ENCODE results near the gene BEAN1.

The BEAN1 gene

DNA sequence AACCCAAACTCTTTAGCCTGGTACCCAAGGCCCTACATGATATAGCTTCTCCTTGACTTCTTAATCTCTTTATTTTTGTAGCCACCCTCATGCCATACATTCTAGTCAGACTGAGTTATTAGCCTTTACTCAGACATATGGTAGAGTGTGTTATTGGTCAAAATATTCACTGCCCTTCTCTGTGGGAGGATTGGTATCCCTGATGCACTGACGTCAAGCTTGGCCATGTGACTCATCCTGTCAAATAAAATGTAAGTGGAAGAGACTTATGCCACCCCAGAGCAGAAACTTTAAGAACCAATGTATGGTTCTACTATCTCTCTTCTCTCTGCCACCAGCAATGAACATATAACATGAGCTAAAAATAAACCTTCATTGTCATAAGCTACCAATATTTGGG is 12.2 kb upstream of the BEAN1 start:
- no CpG with 5 or more reads among the region's 1 CpG for WGBS (ENCODE audit: extremely low coverage, insufficient coverage, low lambda C conversion rate)
- no peak overlapping the region for H3K18ac ChIP-seq (ENCODE audit: low read length)
- no peak overlapping the region for H3K56ac ChIP-seq (ENCODE audit: low read length)

DNA sequence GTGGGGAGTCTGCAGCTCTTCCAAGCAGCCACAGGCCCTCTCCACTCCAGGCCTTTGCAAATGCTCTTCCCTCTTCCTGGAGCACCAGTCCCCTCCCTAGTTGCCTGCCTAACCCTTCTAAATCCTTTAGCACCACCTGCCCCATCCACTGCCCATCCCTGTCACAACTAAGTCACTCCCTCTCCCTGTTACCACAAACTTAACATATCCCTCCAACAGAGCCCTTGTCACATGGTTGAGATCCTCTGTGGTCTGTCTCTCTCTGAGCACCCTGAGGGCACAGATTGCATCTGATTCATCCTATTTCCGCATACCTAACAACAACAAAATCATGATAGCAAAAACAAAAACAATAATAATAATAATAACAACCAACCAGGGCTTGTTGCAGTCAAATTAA is 11.0 kb upstream of the BEAN1 start:
- Histone ChIP-seq H3K36me3 (ENCODE audit: control insufficient read depth, insufficient read depth, low read length) (no peaks in the 10 kb centered on the region), H2BK15ac (replicated peaks; ENCODE audit: low read depth) (no peak overlapping the region), H3K18ac (ENCODE audit: low read length) (no peak overlapping the region), H2BK120ac (ENCODE audit: low read depth, low read length) (no peak overlapping the region), H3K27me3 (ENCODE audit: insufficient read depth, low read length, poor library complexity) (no peaks in the 10 kb centered on the region), H4K5ac (ENCODE audit: low read length) (no peak overlapping the region), H3K4me1 (ENCODE audit: control insufficient read depth, low read depth, low read length) (no peaks in the 10 kb centered on the region), H3K27ac (ENCODE audit: low read depth, low read length) (no peak overlapping the region), H3K9ac (ENCODE audit: low read length) (no peak overlapping the region), H3K23ac (ENCODE audit: low read length) (no peak overlapping the region), H3K4me2 (ENCODE audit: low read length) (no peak overlapping the region), H3K79me2 (ENCODE audit: control insufficient read depth, insufficient read depth, low read length) (no peaks in the 10 kb centered on the region), H3K4ac (ENCODE audit: low read depth, low read length) (no peak overlapping the region), H3K4me3 (ENCODE audit: low read length) (no peak overlapping the region), H2AK5ac (ENCODE audit: low read length) (no peak overlapping the region), H4K8ac (ENCODE audit: low read depth, low read length) (no peak overlapping the region), H3K79me1 (ENCODE audit: low read length) (no peaks in the 10 kb centered on the region), H3K56ac (ENCODE audit: low read length) (no peak overlapping the region), H2BK5ac (ENCODE audit: low read length) (no peak overlapping the region)
- DNase-seq: no peak
- no CpG with 5 or more reads among the region's 1 CpG for WGBS (ENCODE audit: extremely low coverage, insufficient coverage, low lambda C conversion rate)

More for the DNA sequence above, 12.2 kb upstream of the BEAN1 start:
- no peak overlapping the region for H2BK15ac ChIP-seq (replicated peaks; ENCODE audit: low read depth)
- H3K27ac ChIP-seq (ENCODE audit: low read depth, low read length): no peak overlapping the region
- H2AK5ac ChIP-seq (ENCODE audit: low read length): no peak overlapping the region
- H4K8ac ChIP-seq (ENCODE audit: low read depth, low read length): no peak overlapping the region
- no peak overlapping the region for H4K5ac ChIP-seq (ENCODE audit: low read length)
- no peak overlapping the region for H2BK120ac ChIP-seq (ENCODE audit: low read depth, low read length)
- no peaks in the 10 kb centered on the region for H3K79me1 ChIP-seq (ENCODE audit: low read length)
- no peak overlapping the region for H3K23ac ChIP-seq (ENCODE audit: low read length)
- H3K4me3 ChIP-seq (ENCODE audit: low read length): no peak overlapping the region
- H3K4me2 ChIP-seq (ENCODE audit: low read length): no peak overlapping the region
- H3K27me3 ChIP-seq (ENCODE audit: insufficient read depth, low read length, poor library complexity): no peaks in the 10 kb centered on the region
- no peaks in the 10 kb centered on the region for H3K79me2 ChIP-seq (ENCODE audit: control insufficient read depth, insufficient read depth, low read length)
- no peak overlapping the region for H3K9ac ChIP-seq (ENCODE audit: low read length)
- no peak for DNase-seq
- no peak overlapping the region for H2BK5ac ChIP-seq (ENCODE audit: low read length)
- H3K4me1 ChIP-seq (ENCODE audit: control insufficient read depth, low read depth, low read length): no peaks in the 10 kb centered on the region
- no peak overlapping the region for H3K4ac ChIP-seq (ENCODE audit: low read depth, low read length)
- H3K36me3 ChIP-seq (ENCODE audit: control insufficient read depth, insufficient read depth, low read length): no peaks in the 10 kb centered on the region

DNA sequence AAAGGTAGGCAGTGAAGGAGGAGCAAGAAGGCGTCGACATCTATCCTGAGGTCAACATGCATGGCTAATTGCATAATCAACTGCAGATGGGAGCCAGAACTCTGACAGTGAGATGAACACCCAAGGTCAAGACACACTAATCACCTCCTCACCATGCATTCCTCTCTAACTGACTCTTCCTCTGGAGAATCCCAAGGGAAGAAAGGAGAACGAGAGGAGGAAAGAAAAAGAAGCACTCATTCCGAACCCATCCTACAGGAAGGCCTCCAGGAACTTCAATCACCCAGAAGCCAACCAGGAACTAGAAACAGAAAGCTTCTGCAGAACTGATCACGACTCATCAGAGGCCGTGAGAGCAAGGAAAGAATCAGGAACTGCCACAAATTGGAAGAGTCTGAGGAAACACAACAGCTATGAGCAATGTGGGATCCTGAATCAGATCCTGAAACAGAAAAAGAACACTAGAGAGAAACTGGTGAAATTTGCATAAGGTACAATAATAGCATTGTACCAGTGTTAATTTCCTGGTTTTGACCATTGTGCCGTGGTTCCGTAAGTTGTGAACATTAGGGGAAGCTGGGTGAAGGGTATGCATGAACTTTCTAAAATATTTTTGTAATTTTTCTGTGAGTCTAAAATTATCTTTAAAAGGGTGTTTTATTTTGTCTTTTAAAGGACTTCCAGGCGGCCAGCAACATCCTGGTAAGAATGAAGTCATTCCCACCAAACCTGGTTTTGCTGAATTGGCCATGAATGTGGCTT is 10.0 kb upstream of the BEAN1 start:
- Histone ChIP-seq H2BK120ac (ENCODE audit: low read depth, low read length) (no peak overlapping the region), H2BK15ac (replicated peaks; ENCODE audit: low read depth) (no peak overlapping the region), H3K79me1 (ENCODE audit: low read length) (no peaks in the 10 kb centered on the region), H3K36me3 (ENCODE audit: control insufficient read depth, insufficient read depth, low read length) (no peaks in the 10 kb centered on the region), H3K4me3 (ENCODE audit: low read length) (no peak overlapping the region), H3K4me2 (ENCODE audit: low read length) (no peak overlapping the region), H3K4ac (ENCODE audit: low read depth, low read length) (no peak overlapping the region), H2AK5ac (ENCODE audit: low read length) (no peak overlapping the region), H3K4me1 (ENCODE audit: control insufficient read depth, low read depth, low read length) (no peaks in the 10 kb centered on the region), H4K8ac (ENCODE audit: low read depth, low read length) (no peak overlapping the region), H3K9ac (ENCODE audit: low read length) (no peak overlapping the region), H3K27ac (ENCODE audit: low read depth, low read length) (no peak overlapping the region), H3K56ac (ENCODE audit: low read length) (no peak overlapping the region), H3K79me2 (ENCODE audit: control insufficient read depth, insufficient read depth, low read length) (no peaks in the 10 kb centered on the region), H3K18ac (ENCODE audit: low read length) (no peak overlapping the region), H3K27me3 (ENCODE audit: insufficient read depth, low read length, poor library complexity) (no peaks in the 10 kb centered on the region), H4K5ac (ENCODE audit: low read length) (no peak overlapping the region), H2BK5ac (ENCODE audit: low read length) (no peak overlapping the region), H3K23ac (ENCODE audit: low read length) (no peak overlapping the region)
- WGBS (ENCODE audit: extremely low coverage, insufficient coverage, low lambda C conversion rate): no CpG with 5 or more reads among the region's 9 CpGs
- DNase-seq: no peak

DNA sequence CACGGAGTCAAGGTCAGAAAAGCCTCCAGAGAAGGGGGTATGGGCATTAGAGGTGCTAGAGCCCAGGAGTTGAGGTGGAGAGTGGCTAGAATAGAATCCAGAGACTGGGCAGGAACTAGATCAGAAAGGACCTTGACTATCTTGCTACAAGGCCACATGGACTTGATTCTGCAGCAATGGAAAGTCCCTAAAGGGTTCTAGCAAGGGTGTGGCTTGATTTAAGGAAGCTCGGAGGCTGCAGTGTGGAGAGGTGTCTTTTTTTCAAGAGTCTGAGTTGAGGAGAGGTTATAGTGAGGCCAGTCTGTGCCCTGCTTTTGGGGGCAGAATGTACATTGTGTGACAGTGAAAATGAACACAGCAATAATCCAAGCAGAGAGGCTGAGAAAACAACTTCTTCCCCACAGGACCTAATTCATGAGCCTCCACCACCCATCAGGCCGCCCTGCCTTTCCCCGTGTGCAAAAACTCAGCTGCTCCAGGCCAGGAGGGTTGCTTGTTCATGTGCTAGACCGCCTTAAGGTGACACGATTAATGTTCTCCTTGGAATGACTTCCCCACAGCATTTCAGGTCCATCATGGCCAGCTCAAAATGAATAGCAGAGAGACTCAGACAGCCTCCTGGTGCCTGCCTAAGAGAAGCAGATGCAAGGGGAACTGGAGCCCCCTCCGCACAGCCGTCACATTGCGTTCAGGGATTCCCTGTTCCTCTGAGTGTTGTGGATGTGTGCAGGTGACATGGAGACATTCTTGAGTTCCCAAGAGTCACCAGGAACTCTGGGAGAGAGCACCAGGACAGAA is 8.7 kb upstream of the BEAN1 start:
- H3K27ac ChIP-seq (ENCODE audit: low read depth, low read length): no peak overlapping the region
- no peak overlapping the region for H3K4ac ChIP-seq (ENCODE audit: low read depth, low read length)
- no peak overlapping the region for H3K4me3 ChIP-seq (ENCODE audit: low read length)
- no peaks in the 10 kb centered on the region for H3K4me1 ChIP-seq (ENCODE audit: control insufficient read depth, low read depth, low read length)
- H4K5ac ChIP-seq (ENCODE audit: low read length): no peak overlapping the region
- no peak overlapping the region for H2AK5ac ChIP-seq (ENCODE audit: low read length)
- no peak overlapping the region for H4K8ac ChIP-seq (ENCODE audit: low read depth, low read length)
- no peak overlapping the region for H2BK120ac ChIP-seq (ENCODE audit: low read depth, low read length)
- H3K36me3 ChIP-seq (ENCODE audit: control insufficient read depth, insufficient read depth, low read length): no peaks in the 10 kb centered on the region
- H3K27me3 ChIP-seq (ENCODE audit: insufficient read depth, low read length, poor library complexity): no peaks in the 10 kb centered on the region
- H3K18ac ChIP-seq (ENCODE audit: low read length): no peak overlapping the region
- no CpG with 5 or more reads among the region's 9 CpGs for WGBS (ENCODE audit: extremely low coverage, insufficient coverage, low lambda C conversion rate)
- no peak overlapping the region for H2BK15ac ChIP-seq (replicated peaks; ENCODE audit: low read depth)
- H3K23ac ChIP-seq (ENCODE audit: low read length): no peak overlapping the region
- DNase-seq: no peak
- H3K79me1 ChIP-seq (ENCODE audit: low read length): no peaks in the 10 kb centered on the region
- H2BK5ac ChIP-seq (ENCODE audit: low read length): no peak overlapping the region
- no peaks in the 10 kb centered on the region for H3K79me2 ChIP-seq (ENCODE audit: control insufficient read depth, insufficient read depth, low read length)
- no peak overlapping the region for H3K9ac ChIP-seq (ENCODE audit: low read length)
- H3K4me2 ChIP-seq (ENCODE audit: low read length): no peak overlapping the region
- H3K56ac ChIP-seq (ENCODE audit: low read length): no peak overlapping the region

DNA sequence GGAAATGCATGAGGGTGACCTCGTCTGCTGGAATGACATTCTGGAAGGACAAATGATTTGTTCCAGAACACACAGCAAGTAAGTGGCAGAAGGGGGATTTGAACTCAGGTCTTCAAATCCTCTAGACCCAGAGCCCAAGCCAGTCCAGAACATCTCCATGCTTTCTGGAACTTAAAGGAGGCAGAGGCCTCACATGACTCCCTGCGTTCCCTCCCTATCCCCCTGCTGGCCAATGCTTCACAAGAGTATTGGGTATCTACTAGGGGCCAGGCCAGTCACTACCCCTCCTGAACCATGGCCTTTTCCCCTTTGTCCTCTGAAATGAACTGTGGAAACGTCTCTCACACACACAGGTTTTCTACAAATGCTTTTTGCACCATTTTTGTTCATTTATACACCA is 7.6 kb upstream of the BEAN1 start:
- no peak overlapping the region for H4K8ac ChIP-seq (ENCODE audit: low read depth, low read length)
- no peaks in the 10 kb centered on the region for H3K4me1 ChIP-seq (ENCODE audit: control insufficient read depth, low read depth, low read length)
- no peak overlapping the region for H3K9ac ChIP-seq (ENCODE audit: low read length)
- H3K27me3 ChIP-seq (ENCODE audit: insufficient read depth, low read length, poor library complexity): peaks cover 1% of the 10 kb centered on the region
- H3K79me2 ChIP-seq (ENCODE audit: control insufficient read depth, insufficient read depth, low read length): no peaks in the 10 kb centered on the region
- no peak overlapping the region for H3K18ac ChIP-seq (ENCODE audit: low read length)
- DNase-seq: peak; percentile 57
- no peaks in the 10 kb centered on the region for H3K36me3 ChIP-seq (ENCODE audit: control insufficient read depth, insufficient read depth, low read length)
- H3K4ac ChIP-seq (ENCODE audit: low read depth, low read length): no peak overlapping the region
- no peak overlapping the region for H3K23ac ChIP-seq (ENCODE audit: low read length)
- no peak overlapping the region for H2BK120ac ChIP-seq (ENCODE audit: low read depth, low read length)
- H3K79me1 ChIP-seq (ENCODE audit: low read length): no peaks in the 10 kb centered on the region
- H3K56ac ChIP-seq (ENCODE audit: low read length): no peak overlapping the region
- no CpG with 5 or more reads among the region's 3 CpGs for WGBS (ENCODE audit: extremely low coverage, insufficient coverage, low lambda C conversion rate)
- no peak overlapping the region for H4K5ac ChIP-seq (ENCODE audit: low read length)
- H2BK15ac ChIP-seq (replicated peaks; ENCODE audit: low read depth): no peak overlapping the region
- no peak overlapping the region for H3K4me3 ChIP-seq (ENCODE audit: low read length)
- no peak overlapping the region for H3K27ac ChIP-seq (ENCODE audit: low read depth, low read length)
- H2BK5ac ChIP-seq (ENCODE audit: low read length): no peak overlapping the region
- H3K4me2 ChIP-seq (ENCODE audit: low read length): no peak overlapping the region
- H2AK5ac ChIP-seq (ENCODE audit: low read length): no peak overlapping the region

All from mesendoderm (in vitro differentiated cells).